ENCODE results near the gene KRTAP9-9.

- no peak for TF ChIP-seq TAF1 (IDR thresholded peaks at IDR 0.05; ENCODE audit: borderline replicate concordance, low read depth, low read length)
- TF ChIP-seq POLR2A (IDR thresholded peaks at IDR 0.05; ENCODE audit: low read depth, low read length): no peak
- TF ChIP-seq POLR2AphosphoS5 (IDR thresholded peaks at IDR 0.05; ENCODE audit: low read depth, low read length): no peak
These were observed 43.4 kb downstream of the KRTAP9-9 start for GRCh38 chr17:41298458-41299135.

All from GM12892 (cell line).